ENCODE measurements around the gene NAT8. TPM values are rescaled to one million over a fixed set of nuclear protein-coding genes. Genes with fewer than 3 reads are reported as not detected.
A peak's percentile ranks its signal among the peaks of the same experiment; 100 is the strongest.
"Not testable (repeated sequence)": the region's sequence is repeated elsewhere in the genome, so short reads cannot be mapped to it uniquely, and the experiment has no call there.

NAT8 gene
- total and polyA plus RNA-seq, 2 of the 13 experiments (the other 11 are each of a cell fraction or from before 2014, with no cell fraction given): 1.9 to 12.9 TPM

GRCh38 chr2:73647690-73648089 is 5.5 kb upstream of the NAT8 start (continued):
- TF ChIP-seq CTCF (CRISPR knock-in tag; IDR thresholded peaks at IDR 0.05) (peak; percentile 37), NRL (CRISPR knock-in tag; IDR thresholded peaks at IDR 0.05; ENCODE audit: borderline replicate concordance) (0 out of 2 replicates have a peak, but pooled peaks have one; percentile 55), FOXA3 (CRISPR knock-in tag; IDR thresholded peaks at IDR 0.05) (peak; percentile 66), ZNF687 (CRISPR knock-in tag; IDR thresholded peaks at IDR 0.05) (0 out of 2 replicates have a peak, but pooled peaks have one; percentile 16), FOXA1 (CRISPR knock-in tag; IDR thresholded peaks at IDR 0.05) (peak; percentile 68)
- TF ChIP-seq FOXA1 (IDR thresholded peaks at IDR 0.05): not testable (repeated sequence)

- no peak for FAIRE-seq
- Histone ChIP-seq H3K9ac (ENCODE audit: insufficient read depth, low read depth, low read length) (peak overlapping the region; percentile 60; the same call in 1 of the 2 replicates), H3K9me3 (ENCODE audit: low read length) (peaks cover 10% of the 10 kb centered on the region), H3K27ac (ENCODE audit: extremely low read length, insufficient read depth, low read length) (peak overlapping the region; percentile 77), H3K27me3 (ENCODE audit: control insufficient read depth in 1 of 2, insufficient read depth in 2 of 2, low read length in 2 of 2) (no peaks in the 10 kb centered on the region), H3K36me3 (replicated peaks in 1 of 2; ENCODE audit: control insufficient read depth in 1 of 2, insufficient read depth in 2 of 2, low read length in 2 of 2) (no peaks in the 10 kb centered on the region), H2AFZ (ENCODE audit: low read length) (no peak overlapping the region), H3K4me2 (ENCODE audit: low read depth, low read length) (peak overlapping the region; percentile 89), H3K4me3 (replicated peaks in 1 of 3; ENCODE audit: insufficient read depth in 1 of 3, low read depth in 2 of 3, low read length in 3 of 3) (peak overlapping the region; percentile 46 to 70 (median 50)), H3K79me2 (ENCODE audit: insufficient read depth, low read length) (no peaks in the 10 kb centered on the region), H3K4me1 (ENCODE audit: insufficient read depth, low read length) (peaks cover 49% of the 10 kb centered on the region), H4K20me1 (ENCODE audit: insufficient read depth, low read length) (no peaks in the 10 kb centered on the region)
- in situ Hi-C loops (cut with HindIII; ENCODE audit: extremely low pct_ligation_motif_present, low pct_unique_long_range_greater_than_20kb): loop anchor here (5.0 kb wide), 1 partner anchor 61 kb away; no protein-coding TSS in a partner anchor
- POLR2A ChIA-PET: interaction anchor here (2.9 kb wide), 1 partner anchor 95 kb away, joined by 9 read pairs; the partner anchor contains the start of gene TPRKB
- BruUV-seq (replicated peaks): no TSS peak
- DNase-seq (ENCODE audit: low spot score): no peak
- intact Hi-C loops (cut with micrococcal nuclease; ENCODE audit: unreplicated experiment): no loop called here
- CTCF ChIA-PET (ENCODE audit: low intra/inter-chr PET ratio, low total read pairs): no interaction called here
- WGBS (ENCODE audit: low lambda C conversion rate): 34% methylated on average over 3 of the region's 3 CpGs
- ATAC-seq: no peak
- TF ChIP-seq KLF6 (CRISPR knock-in tag; IDR thresholded peaks at IDR 0.05) (no peak), ZSCAN12 (CRISPR knock-in tag; IDR thresholded peaks at IDR 0.05) (no peak), CEBPZ (IDR thresholded peaks at IDR 0.05; ENCODE audit: low read length) (no peak), SAP130 (CRISPR knock-in tag; IDR thresholded peaks at IDR 0.05; ENCODE audit: low read depth) (no peak), TFDP2 (CRISPR knock-in tag; IDR thresholded peaks at IDR 0.05) (no peak), ADNP (CRISPR knock-in tag; IDR thresholded peaks at IDR 0.05) (0 out of 2 replicates have a peak, but pooled peaks have one; percentile 26), TBP (CRISPR knock-in tag; IDR thresholded peaks at IDR 0.05) (no peak)
These were observed 507 bp downstream of the NAT8 start for GRCh38 chr2:73641767-73642062.
